ENCODE results near the gene HEPN1. TPM values are rescaled to one million over a fixed set of nuclear protein-coding genes. Genes with fewer than 3 reads are reported as not detected.

HEPN1 gene
- total RNA-seq = 0.13 TPM in 1 of 2 replicates, not detected in the other

DNA sequence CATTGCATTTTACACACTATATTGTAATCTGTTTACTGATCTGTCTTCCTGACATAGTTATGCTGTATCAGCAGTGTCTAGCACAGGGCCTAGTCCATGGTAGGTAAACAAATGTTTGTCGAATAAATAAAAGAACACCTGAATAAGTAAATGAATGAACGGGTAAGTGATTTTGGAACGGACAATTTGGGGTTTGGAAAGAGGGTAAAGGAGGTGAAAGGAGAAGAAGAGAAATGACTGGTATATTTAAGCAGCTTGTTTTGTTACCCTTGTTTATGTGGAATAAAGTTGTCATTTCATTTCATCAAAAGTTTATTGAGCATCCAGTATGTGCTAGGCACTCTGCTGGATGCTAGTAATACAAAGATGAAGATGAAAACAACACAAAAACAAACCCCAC is at the start of gene HEPN1:
Gene HEPN1, plus strand, starts transcription at position 301 of the 400 bp plus-strand sequence.

DNA sequence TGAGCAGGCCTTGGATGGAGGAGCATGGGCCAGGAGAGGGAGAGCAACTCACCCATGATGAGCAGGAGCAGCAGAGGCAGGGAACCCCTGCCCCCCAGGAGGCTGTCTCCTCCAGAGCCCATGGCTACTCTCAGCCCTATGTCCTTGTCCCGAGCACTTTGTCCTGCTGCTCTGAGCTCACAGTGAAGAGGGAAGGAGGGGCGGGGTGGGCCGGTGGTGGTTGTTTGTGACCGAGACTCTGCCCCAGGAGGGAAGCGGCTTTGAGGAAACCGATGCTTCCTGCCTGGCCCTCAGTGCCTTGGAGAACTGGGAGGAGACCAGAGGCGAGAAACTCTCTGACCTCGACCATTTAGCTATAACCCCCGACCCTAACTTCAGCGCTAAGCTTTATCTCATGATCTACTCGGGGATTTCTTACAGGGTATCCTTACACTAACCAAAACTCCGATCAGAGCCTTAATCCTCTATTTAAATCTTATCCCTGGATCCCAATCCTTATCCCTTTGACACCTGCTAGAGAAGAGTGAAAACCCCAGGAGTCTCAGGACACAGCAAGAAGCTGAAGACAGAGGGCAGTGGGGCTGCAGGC is 21.3 kb upstream of the HEPN1 start, which contains the start of gene ROBO4:
Gene ROBO4, minus strand, starts transcription at position 192 of the 589 bp plus-strand sequence. Its CDS starts 70 bp downstream, at position 122.

GRCh38 chr11:124935548-124936514 is 16.8 kb downstream of the HEPN1 start, which contains the start of gene HEPACAM:
Gene HEPACAM, minus strand, starts transcription at chr11:124936047. Its CDS starts 41 bp downstream, at chr11:124936006.

DNA sequence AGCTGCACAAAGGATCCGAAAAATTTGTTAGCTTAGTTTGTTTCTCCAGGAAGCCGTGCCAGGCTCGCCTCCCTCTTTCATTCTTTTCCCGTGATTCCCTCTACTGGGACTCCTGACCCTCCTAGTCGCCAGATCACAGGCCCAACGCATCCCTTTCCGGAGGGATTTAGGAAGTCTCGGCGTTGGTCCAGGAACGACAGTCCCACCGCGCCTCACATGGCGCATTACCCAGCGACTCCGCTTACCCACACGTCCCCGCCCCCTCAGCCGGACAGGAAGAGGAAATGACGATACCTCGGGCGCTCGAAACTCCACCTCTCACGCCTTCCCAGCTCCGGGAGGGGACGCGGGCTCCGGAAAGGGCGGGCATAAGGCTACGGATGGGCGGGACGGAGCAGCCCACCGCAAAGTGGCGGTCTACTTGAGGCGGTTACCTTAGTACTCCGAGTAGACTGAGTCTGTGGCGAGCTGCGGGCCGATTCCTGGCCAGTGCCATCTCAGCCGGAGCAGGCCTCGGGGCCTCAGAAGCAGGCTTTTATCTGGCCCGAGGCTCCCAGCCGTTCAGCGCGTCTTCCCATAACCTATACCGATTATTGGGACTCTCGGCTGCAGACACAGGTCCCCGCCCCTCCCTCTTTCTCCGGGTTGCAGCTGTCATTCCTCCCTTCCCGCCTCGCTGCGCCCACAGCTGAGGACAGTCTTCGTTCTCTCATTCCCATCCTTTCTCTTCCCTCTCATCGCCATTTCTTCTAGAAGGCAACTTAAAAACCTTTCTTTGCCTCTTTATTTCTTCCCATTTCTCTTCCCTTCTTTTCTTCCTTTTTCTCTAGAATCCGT is 34.9 kb downstream of the HEPN1 start, which contains the start of gene CCDC15:
Gene CCDC15, plus strand, starts transcription at position 450 of the 837 bp plus-strand sequence. CDS start 531 bp downstream, outside the sequence.

Other genes with a start within 250 kb of the HEPN1 start
- gene SIAE, start 245.5 kb upstream of the HEPN1 start, total RNA-seq = 18.2 and 20.4 TPM in 2 replicates
- 10.4 and 10.6 TPM in 2 replicates for gene SPA17, start 245.3 kb upstream of the HEPN1 start, total RNA-seq
- 8.2 and 10.9 TPM in 2 replicates for gene NRGN, start 179.3 kb upstream of the HEPN1 start, total RNA-seq
- gene VSIG2, start 167.0 kb upstream of the HEPN1 start, total RNA-seq = 0.27 and 0.43 TPM in 2 replicates
- 136 and 154 TPM in 2 replicates for gene ESAM, start 157.0 kb upstream of the HEPN1 start, total RNA-seq
- 20.1 and 23.7 TPM in 2 replicates for gene MSANTD2, start 118.8 kb upstream of the HEPN1 start, total RNA-seq
- 18.1 and 19.9 TPM in 2 replicates for gene ROBO3, start 53.8 kb upstream of the HEPN1 start, total RNA-seq
- gene ROBO4, start 21.4 kb upstream of the HEPN1 start, total RNA-seq = 265 and 303 TPM in 2 replicates
- gene HEPACAM, start 16.8 kb downstream of the HEPN1 start, total RNA-seq = not detected in 2 replicates
- gene CCDC15, start 35.0 kb downstream of the HEPN1 start, total RNA-seq = 6.6 and 7.7 TPM in 2 replicates
- 0.57 and 0.66 TPM in 2 replicates for gene SLC37A2, start 144.1 kb downstream of the HEPN1 start, total RNA-seq
- gene TMEM218, start 192.4 kb downstream of the HEPN1 start, total RNA-seq = 21.0 and 21.4 TPM in 2 replicates
- gene PKNOX2, start 245.5 kb downstream of the HEPN1 start, total RNA-seq = 0.07 and 0.13 TPM in 2 replicates

Measured in thoracic aorta endothelial cell (primary cell).